ENCODE results near the gene NSD2. TPM values are rescaled to one million over a fixed set of nuclear protein-coding genes. Genes with fewer than 3 reads are reported as not detected.

The NSD2 gene
- total RNA-seq, 1 experiment from 2014 or later = 54.9 TPM

GRCh38 chr4:1950369-1950768 lies 79.2 kb downstream of the NSD2 start:
- DNase-seq = no peak
- Histone ChIP-seq H3K9me3 (ENCODE audit: low read length) (no peaks in the 10 kb centered on the region), H3K4me3 (ENCODE audit: low read length) (no peak overlapping the region), H3K4me2 (ENCODE audit: low read depth, low read length, poor library complexity, severe bottlenecking) (no peak overlapping the region), H3K9me2 (replicated peaks; ENCODE audit: insufficient read depth, low read length) (no peaks in the 10 kb centered on the region), H4K20me1 (ENCODE audit: insufficient read depth, low read depth, low read length) (no peaks in the 10 kb centered on the region), H3K27ac (ENCODE audit: low read length) (no peak overlapping the region), H2AFZ (ENCODE audit: low read length) (no peak overlapping the region), H3K27me3 (ENCODE audit: low read length) (no peaks in the 10 kb centered on the region), H3K9ac (ENCODE audit: low read length) (no peak overlapping the region), H3K4me1 (ENCODE audit: low read length) (no peaks in the 10 kb centered on the region), H3K79me2 (ENCODE audit: low read length) (no peaks in the 10 kb centered on the region), H3K36me3 (ENCODE audit: insufficient read depth, low read length) (peaks cover 27% of the 10 kb centered on the region)

GRCh38 chr4:1952058-1952700 lies 81.0 kb downstream of the NSD2 start:
- no peak overlapping the region for H3K4me3 ChIP-seq (ENCODE audit: low read length)
- no peak overlapping the region for H3K4me2 ChIP-seq (ENCODE audit: low read depth, low read length, poor library complexity, severe bottlenecking)
- H3K27me3 ChIP-seq (ENCODE audit: low read length) = no peaks in the 10 kb centered on the region
- no peaks in the 10 kb centered on the region for H3K9me3 ChIP-seq (ENCODE audit: low read length)
- no peak overlapping the region for H2AFZ ChIP-seq (ENCODE audit: low read length)
- H3K4me1 ChIP-seq (ENCODE audit: low read length) = no peaks in the 10 kb centered on the region
- DNase-seq = no peak
- H3K36me3 ChIP-seq (ENCODE audit: insufficient read depth, low read length) = peaks cover 32% of the 10 kb centered on the region
- no peaks in the 10 kb centered on the region for H3K79me2 ChIP-seq (ENCODE audit: low read length)
- H3K9ac ChIP-seq (ENCODE audit: low read length) = no peak overlapping the region
- no peaks in the 10 kb centered on the region for H3K9me2 ChIP-seq (replicated peaks; ENCODE audit: insufficient read depth, low read length)
- H4K20me1 ChIP-seq (ENCODE audit: insufficient read depth, low read depth, low read length) = no peaks in the 10 kb centered on the region
- no peak overlapping the region for H3K27ac ChIP-seq (ENCODE audit: low read length)

- H3K9me3 ChIP-seq (ENCODE audit: low read length) = no peaks in the 10 kb centered on the region
- H3K9me2 ChIP-seq (replicated peaks; ENCODE audit: insufficient read depth, low read length) = no peaks in the 10 kb centered on the region
- DNase-seq = no peak
- no peak overlapping the region for H3K9ac ChIP-seq (ENCODE audit: low read length)
- H3K27me3 ChIP-seq (ENCODE audit: low read length) = no peaks in the 10 kb centered on the region
- no peak overlapping the region for H3K27ac ChIP-seq (ENCODE audit: low read length)
- H2AFZ ChIP-seq (ENCODE audit: low read length) = no peak overlapping the region
- peaks cover 35% of the 10 kb centered on the region for H3K36me3 ChIP-seq (ENCODE audit: insufficient read depth, low read length)
- H3K4me3 ChIP-seq (ENCODE audit: low read length) = no peak overlapping the region
- H3K4me1 ChIP-seq (ENCODE audit: low read length) = no peaks in the 10 kb centered on the region
- no peak overlapping the region for H3K4me2 ChIP-seq (ENCODE audit: low read depth, low read length, poor library complexity, severe bottlenecking)
- no peaks in the 10 kb centered on the region for H4K20me1 ChIP-seq (ENCODE audit: insufficient read depth, low read depth, low read length)
- no peaks in the 10 kb centered on the region for H3K79me2 ChIP-seq (ENCODE audit: low read length)
These were observed 81.5 kb downstream of the NSD2 start for GRCh38 chr4:1952719-1953118.

- Histone ChIP-seq H4K20me1 (ENCODE audit: insufficient read depth, low read depth, low read length) (no peaks in the 10 kb centered on the region), H2AFZ (ENCODE audit: low read length) (no peak overlapping the region), H3K9ac (ENCODE audit: low read length) (no peak overlapping the region), H3K9me3 (ENCODE audit: low read length) (no peaks in the 10 kb centered on the region), H3K27ac (ENCODE audit: low read length) (no peak overlapping the region), H3K4me1 (ENCODE audit: low read length) (no peaks in the 10 kb centered on the region), H3K9me2 (replicated peaks; ENCODE audit: insufficient read depth, low read length) (no peaks in the 10 kb centered on the region), H3K27me3 (ENCODE audit: low read length) (no peaks in the 10 kb centered on the region), H3K79me2 (ENCODE audit: low read length) (no peaks in the 10 kb centered on the region), H3K36me3 (ENCODE audit: insufficient read depth, low read length) (peaks cover 38% of the 10 kb centered on the region), H3K4me3 (ENCODE audit: low read length) (no peak overlapping the region), H3K4me2 (ENCODE audit: low read depth, low read length, poor library complexity, severe bottlenecking) (no peak overlapping the region)
- no peak for DNase-seq
These were observed 82.1 kb downstream of the NSD2 start for GRCh38 chr4:1953335-1953734.

- H3K9ac ChIP-seq (ENCODE audit: low read length) = no peak overlapping the region
- H3K79me2 ChIP-seq (ENCODE audit: low read length) = 0 out of 2 replicates have a peak, but pooled peaks cover 6% of the 10 kb centered on the region
- no peaks in the 10 kb centered on the region for H3K27me3 ChIP-seq (ENCODE audit: low read length)
- no peak overlapping the region for H3K4me3 ChIP-seq (ENCODE audit: low read length)
- H3K27ac ChIP-seq (ENCODE audit: low read length) = no peak overlapping the region
- peaks cover 35% of the 10 kb centered on the region; the same call in 1 of the 2 replicates for H3K36me3 ChIP-seq (ENCODE audit: insufficient read depth, low read length)
- H4K20me1 ChIP-seq (ENCODE audit: insufficient read depth, low read depth, low read length) = peaks cover 4% of the 10 kb centered on the region; the same call in 1 of the 2 replicates
- no peaks in the 10 kb centered on the region for H3K4me1 ChIP-seq (ENCODE audit: low read length)
- H2AFZ ChIP-seq (ENCODE audit: low read length) = no peak overlapping the region
- H3K9me2 ChIP-seq (replicated peaks; ENCODE audit: insufficient read depth, low read length) = no peaks in the 10 kb centered on the region
- DNase-seq = no peak
- no peak overlapping the region for H3K4me2 ChIP-seq (ENCODE audit: low read depth, low read length, poor library complexity, severe bottlenecking)
- no peaks in the 10 kb centered on the region for H3K9me3 ChIP-seq (ENCODE audit: low read length)
These were observed 85.4 kb downstream of the NSD2 start for GRCh38 chr4:1956631-1957030.

GRCh38 chr4:1958276-1959103 lies 87.3 kb downstream of the NSD2 start:
- peaks cover 4% of the 10 kb centered on the region; the same call in 1 of the 2 replicates for H4K20me1 ChIP-seq (ENCODE audit: insufficient read depth, low read depth, low read length)
- peaks cover 9% of the 10 kb centered on the region; the same call in 1 of the 2 replicates for H3K79me2 ChIP-seq (ENCODE audit: low read length)
- no peaks in the 10 kb centered on the region for H3K27me3 ChIP-seq (ENCODE audit: low read length)
- no peak overlapping the region for H3K27ac ChIP-seq (ENCODE audit: low read length)
- H3K4me2 ChIP-seq (ENCODE audit: low read depth, low read length, poor library complexity, severe bottlenecking) = no peak overlapping the region
- H2AFZ ChIP-seq (ENCODE audit: low read length) = no peak overlapping the region
- no peaks in the 10 kb centered on the region for H3K9me2 ChIP-seq (replicated peaks; ENCODE audit: insufficient read depth, low read length)
- no peaks in the 10 kb centered on the region for H3K4me1 ChIP-seq (ENCODE audit: low read length)
- no peak overlapping the region for H3K4me3 ChIP-seq (ENCODE audit: low read length)
- H3K9me3 ChIP-seq (ENCODE audit: low read length) = no peaks in the 10 kb centered on the region
- H3K9ac ChIP-seq (ENCODE audit: low read length) = no peak overlapping the region
- peaks cover 39% of the 10 kb centered on the region; the same call in 1 of the 2 replicates for H3K36me3 ChIP-seq (ENCODE audit: insufficient read depth, low read length)
- no peak for DNase-seq

- H3K36me3 ChIP-seq (ENCODE audit: insufficient read depth, low read length) = peaks cover 39% of the 10 kb centered on the region; the same call in 1 of the 2 replicates
- no peak overlapping the region for H2AFZ ChIP-seq (ENCODE audit: low read length)
- H3K27me3 ChIP-seq (ENCODE audit: low read length) = no peaks in the 10 kb centered on the region
- H3K9ac ChIP-seq (ENCODE audit: low read length) = no peak overlapping the region
- no peak overlapping the region for H3K27ac ChIP-seq (ENCODE audit: low read length)
- peaks cover 4% of the 10 kb centered on the region; the same call in 1 of the 2 replicates for H4K20me1 ChIP-seq (ENCODE audit: insufficient read depth, low read depth, low read length)
- H3K79me2 ChIP-seq (ENCODE audit: low read length) = peaks cover 9% of the 10 kb centered on the region; the same call in 1 of the 2 replicates
- no peaks in the 10 kb centered on the region for H3K9me3 ChIP-seq (ENCODE audit: low read length)
- no peak overlapping the region for H3K4me3 ChIP-seq (ENCODE audit: low read length)
- H3K9me2 ChIP-seq (replicated peaks; ENCODE audit: insufficient read depth, low read length) = no peaks in the 10 kb centered on the region
- H3K4me2 ChIP-seq (ENCODE audit: low read depth, low read length, poor library complexity, severe bottlenecking) = no peak overlapping the region
- H3K4me1 ChIP-seq (ENCODE audit: low read length) = no peaks in the 10 kb centered on the region
- no peak for DNase-seq
These were observed 87.9 kb downstream of the NSD2 start for GRCh38 chr4:1959104-1959384.

- H3K4me2 ChIP-seq (ENCODE audit: low read depth, low read length, poor library complexity, severe bottlenecking) = no peak overlapping the region
- H3K79me2 ChIP-seq (ENCODE audit: low read length) = peaks cover 17% of the 10 kb centered on the region; the same call in 1 of the 2 replicates
- H3K36me3 ChIP-seq (ENCODE audit: insufficient read depth, low read length) = peaks cover 35% of the 10 kb centered on the region; the same call in 1 of the 2 replicates
- no peak overlapping the region for H3K4me3 ChIP-seq (ENCODE audit: low read length)
- no peak for DNase-seq
- H3K27ac ChIP-seq (ENCODE audit: low read length) = no peak overlapping the region
- H3K9me2 ChIP-seq (replicated peaks; ENCODE audit: insufficient read depth, low read length) = no peaks in the 10 kb centered on the region
- H3K9me3 ChIP-seq (ENCODE audit: low read length) = no peaks in the 10 kb centered on the region
- no peaks in the 10 kb centered on the region for H3K27me3 ChIP-seq (ENCODE audit: low read length)
- no peak overlapping the region for H3K9ac ChIP-seq (ENCODE audit: low read length)
- no peaks in the 10 kb centered on the region for H3K4me1 ChIP-seq (ENCODE audit: low read length)
- no peak overlapping the region for H2AFZ ChIP-seq (ENCODE audit: low read length)
- peaks cover 4% of the 10 kb centered on the region; the same call in 1 of the 2 replicates for H4K20me1 ChIP-seq (ENCODE audit: insufficient read depth, low read depth, low read length)
These were observed 89.1 kb downstream of the NSD2 start for GRCh38 chr4:1960170-1960825.
